Measurements from ENCODE around the gene GEN1.

GEN1 gene

GRCh38 chr2:17800693-17801458 is 46.9 kb downstream of the GEN1 start:
- Histone ChIP-seq H3K9ac (ENCODE audit: low read length in 5 of 5) (no peak overlapping the region), H3K27ac (ENCODE audit: low read depth, low read length) (no peak overlapping the region), H3K4me1 (ENCODE audit: control insufficient read depth in 5 of 5, insufficient read depth in 5 of 5, low read length in 5 of 5) (no peaks in the 10 kb centered on the region)

GRCh38 chr2:17803497-17803896 is 49.6 kb downstream of the GEN1 start:
- Histone ChIP-seq H3K27me3 (ENCODE audit: control insufficient read depth in 5 of 5, insufficient read depth in 4 of 5, low read length in 5 of 5) (peaks cover 0 to 3% (median 0%) of the 10 kb centered on the region in 5 donors), H3K9me3 (ENCODE audit: control insufficient read depth in 5 of 5, low read length in 5 of 5) (no peaks in the 10 kb centered on the region)

More at GRCh38 chr2:17800693-17801458, 46.9 kb downstream of the GEN1 start:
- Histone ChIP-seq H3K27me3 (ENCODE audit: control insufficient read depth in 5 of 5, insufficient read depth in 4 of 5, low read length in 5 of 5) (peaks cover 0 to 3% (median 0%) of the 10 kb centered on the region in 5 donors), H3K36me3 (ENCODE audit: control insufficient read depth in 5 of 5, insufficient read depth in 5 of 5, low read length in 5 of 5) (no peaks in the 10 kb centered on the region), H3K9me3 (ENCODE audit: control insufficient read depth in 5 of 5, low read length in 5 of 5) (no peaks in the 10 kb centered on the region), H3K4me3 (ENCODE audit: low read depth in 1 of 5, low read length in 5 of 5) (no peak overlapping the region)

DNA sequence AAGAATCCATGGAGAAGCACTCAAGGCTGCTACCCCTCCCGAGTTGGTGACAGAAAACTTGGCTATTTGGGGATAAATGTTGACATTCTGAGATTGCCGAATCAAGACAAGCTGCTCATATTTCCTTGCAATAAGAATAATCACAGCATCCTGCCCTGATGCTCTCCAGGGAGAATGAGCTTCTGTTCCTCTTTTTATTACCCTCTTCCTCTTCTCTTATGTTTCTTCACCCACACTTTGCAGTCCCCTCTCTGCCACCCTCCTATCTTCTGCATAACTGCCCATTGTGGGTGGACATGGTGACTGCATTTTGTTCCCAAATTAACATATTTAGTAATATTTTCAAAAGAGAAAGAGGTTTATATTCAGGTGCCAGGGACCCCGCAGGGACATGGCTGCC is 50.4 kb downstream of the GEN1 start:
- Histone ChIP-seq H3K36me3 (ENCODE audit: control insufficient read depth in 5 of 5, insufficient read depth in 5 of 5, low read length in 5 of 5) (no peaks in the 10 kb centered on the region), H3K9ac (ENCODE audit: low read length in 5 of 5) (no peak overlapping the region), H3K9me3 (ENCODE audit: control insufficient read depth in 5 of 5, low read length in 5 of 5) (no peaks in the 10 kb centered on the region), H3K27ac (ENCODE audit: low read depth, low read length) (no peak overlapping the region), H3K27me3 (ENCODE audit: control insufficient read depth in 5 of 5, insufficient read depth in 4 of 5, low read length in 5 of 5) (no peaks in the 10 kb centered on the region), H3K4me1 (ENCODE audit: control insufficient read depth in 5 of 5, insufficient read depth in 5 of 5, low read length in 5 of 5) (no peaks in the 10 kb centered on the region), H3K4me3 (ENCODE audit: low read depth in 1 of 5, low read length in 5 of 5) (no peak overlapping the region)

More at GRCh38 chr2:17803497-17803896, 49.6 kb downstream of the GEN1 start:
- Histone ChIP-seq H3K27ac (ENCODE audit: low read depth, low read length) (no peak overlapping the region), H3K4me3 (ENCODE audit: low read depth in 1 of 5, low read length in 5 of 5) (no peak overlapping the region), H3K9ac (ENCODE audit: low read length in 5 of 5) (no peak overlapping the region), H3K36me3 (ENCODE audit: control insufficient read depth in 5 of 5, insufficient read depth in 5 of 5, low read length in 5 of 5) (no peaks in the 10 kb centered on the region), H3K4me1 (ENCODE audit: control insufficient read depth in 5 of 5, insufficient read depth in 5 of 5, low read length in 5 of 5) (no peaks in the 10 kb centered on the region)

GRCh38 chr2:17805166-17805565 is 51.2 kb downstream of the GEN1 start:
- Histone ChIP-seq H3K4me3 (ENCODE audit: low read depth in 1 of 5, low read length in 5 of 5) (no peak overlapping the region), H3K9ac (ENCODE audit: low read length in 5 of 5) (no peak overlapping the region), H3K9me3 (ENCODE audit: control insufficient read depth in 5 of 5, low read length in 5 of 5) (no peaks in the 10 kb centered on the region), H3K36me3 (ENCODE audit: control insufficient read depth in 5 of 5, insufficient read depth in 5 of 5, low read length in 5 of 5) (no peaks in the 10 kb centered on the region), H3K27ac (ENCODE audit: low read depth, low read length) (no peak overlapping the region), H3K4me1 (ENCODE audit: control insufficient read depth in 5 of 5, insufficient read depth in 5 of 5, low read length in 5 of 5) (no peaks in the 10 kb centered on the region), H3K27me3 (ENCODE audit: control insufficient read depth in 5 of 5, insufficient read depth in 4 of 5, low read length in 5 of 5) (no peaks in the 10 kb centered on the region)

GRCh38 chr2:17805717-17806363 is 51.9 kb downstream of the GEN1 start:
- H3K27ac ChIP-seq (ENCODE audit: low read depth, low read length) = no peak overlapping the region

GRCh38 chr2:17813010-17813741 is 59.2 kb downstream of the GEN1 start:
- Histone ChIP-seq H3K4me3 (ENCODE audit: low read depth in 1 of 5, low read length in 5 of 5) (no peak overlapping the region), H3K9ac (ENCODE audit: low read length in 5 of 5) (no peak overlapping the region), H3K9me3 (ENCODE audit: control insufficient read depth in 5 of 5, low read length in 5 of 5) (no peaks in the 10 kb centered on the region), H3K27ac (ENCODE audit: low read depth, low read length) (no peak overlapping the region), H3K27me3 (ENCODE audit: control insufficient read depth in 5 of 5, insufficient read depth in 4 of 5, low read length in 5 of 5) (no peaks in the 10 kb centered on the region), H3K4me1 (ENCODE audit: control insufficient read depth in 5 of 5, insufficient read depth in 5 of 5, low read length in 5 of 5) (no peaks in the 10 kb centered on the region), H3K36me3 (ENCODE audit: control insufficient read depth in 5 of 5, insufficient read depth in 5 of 5, low read length in 5 of 5) (no peaks in the 10 kb centered on the region)

More at GRCh38 chr2:17805717-17806363, 51.9 kb downstream of the GEN1 start:
- Histone ChIP-seq H3K9ac (ENCODE audit: low read length in 5 of 5) (no peak overlapping the region), H3K4me3 (ENCODE audit: low read depth in 1 of 5, low read length in 5 of 5) (no peak overlapping the region), H3K36me3 (ENCODE audit: control insufficient read depth in 5 of 5, insufficient read depth in 5 of 5, low read length in 5 of 5) (no peaks in the 10 kb centered on the region), H3K9me3 (ENCODE audit: control insufficient read depth in 5 of 5, low read length in 5 of 5) (no peaks in the 10 kb centered on the region), H3K4me1 (ENCODE audit: control insufficient read depth in 5 of 5, insufficient read depth in 5 of 5, low read length in 5 of 5) (no peaks in the 10 kb centered on the region), H3K27me3 (ENCODE audit: control insufficient read depth in 5 of 5, insufficient read depth in 4 of 5, low read length in 5 of 5) (no peaks in the 10 kb centered on the region)

- Histone ChIP-seq H3K4me3 (ENCODE audit: low read depth in 1 of 5, low read length in 5 of 5) (no peak overlapping the region), H3K9ac (ENCODE audit: low read length in 5 of 5) (no peak overlapping the region), H3K27me3 (ENCODE audit: control insufficient read depth in 5 of 5, insufficient read depth in 4 of 5, low read length in 5 of 5) (no peaks in the 10 kb centered on the region), H3K9me3 (ENCODE audit: control insufficient read depth in 5 of 5, low read length in 5 of 5) (no peaks in the 10 kb centered on the region), H3K27ac (ENCODE audit: low read depth, low read length) (no peak overlapping the region), H3K36me3 (ENCODE audit: control insufficient read depth in 5 of 5, insufficient read depth in 5 of 5, low read length in 5 of 5) (no peaks in the 10 kb centered on the region), H3K4me1 (ENCODE audit: control insufficient read depth in 5 of 5, insufficient read depth in 5 of 5, low read length in 5 of 5) (no peaks in the 10 kb centered on the region)
Measured at GRCh38 chr2:17813742-17814473, 60.0 kb downstream of the GEN1 start.

- H3K4me3 ChIP-seq (ENCODE audit: low read depth in 1 of 5, low read length in 5 of 5) = no peak overlapping the region
- no peak overlapping the region for H3K9ac ChIP-seq (ENCODE audit: low read length in 5 of 5)
- H3K27ac ChIP-seq (ENCODE audit: low read depth, low read length) = no peak overlapping the region
- H3K9me3 ChIP-seq (ENCODE audit: control insufficient read depth in 5 of 5, low read length in 5 of 5) = no peaks in the 10 kb centered on the region
- no peaks in the 10 kb centered on the region for H3K36me3 ChIP-seq (ENCODE audit: control insufficient read depth in 5 of 5, insufficient read depth in 5 of 5, low read length in 5 of 5)
- no peaks in the 10 kb centered on the region for H3K27me3 ChIP-seq (ENCODE audit: control insufficient read depth in 5 of 5, insufficient read depth in 4 of 5, low read length in 5 of 5)
- H3K4me1 ChIP-seq (ENCODE audit: control insufficient read depth in 5 of 5, insufficient read depth in 5 of 5, low read length in 5 of 5) = no peaks in the 10 kb centered on the region
Measured at GRCh38 chr2:17814601-17815000, 60.7 kb downstream of the GEN1 start.

DNA sequence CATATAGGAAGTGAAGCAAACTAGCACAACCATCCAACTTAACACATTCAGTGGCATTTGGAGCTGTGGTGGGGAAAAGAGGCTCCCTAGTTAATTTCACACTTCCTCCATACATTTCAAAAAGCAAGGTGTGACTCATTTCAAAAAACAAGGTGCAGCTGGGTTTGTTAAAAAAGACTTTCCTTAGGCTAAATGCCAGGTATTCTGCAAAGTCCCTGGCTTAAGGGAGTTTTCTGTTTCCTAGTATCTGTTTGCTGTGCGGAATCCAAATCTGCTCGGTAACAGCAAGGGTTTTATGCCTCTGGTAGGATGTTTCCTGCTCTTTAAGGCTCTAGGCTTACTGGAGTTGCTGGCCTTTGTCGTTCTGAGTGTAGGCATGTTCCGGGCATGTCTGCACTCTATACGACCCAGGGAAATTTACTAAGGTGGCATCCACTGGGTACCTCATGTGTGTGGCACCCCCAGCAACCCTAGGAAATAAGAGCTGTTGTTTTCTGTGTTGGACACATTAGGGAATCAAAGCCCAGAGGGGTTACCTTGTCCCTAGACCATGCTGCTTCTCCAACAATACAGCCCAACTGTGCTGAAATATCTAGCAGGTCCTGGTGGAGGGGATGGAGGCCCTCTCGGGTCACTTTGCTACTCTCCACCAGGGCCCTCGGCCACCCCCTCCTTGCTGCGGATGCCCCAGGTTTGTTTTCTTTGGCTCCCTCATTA is 61.7 kb downstream of the GEN1 start:
- Histone ChIP-seq H3K27ac (ENCODE audit: low read depth, low read length) (no peak overlapping the region), H3K4me1 (ENCODE audit: control insufficient read depth in 5 of 5, insufficient read depth in 5 of 5, low read length in 5 of 5) (peaks cover 0 to 3% (median 0%) of the 10 kb centered on the region in 5 donors), H3K9ac (ENCODE audit: low read length in 5 of 5) (no peak overlapping the region), H3K36me3 (ENCODE audit: control insufficient read depth in 5 of 5, insufficient read depth in 5 of 5, low read length in 5 of 5) (no peaks in the 10 kb centered on the region), H3K27me3 (ENCODE audit: control insufficient read depth in 5 of 5, insufficient read depth in 4 of 5, low read length in 5 of 5) (no peaks in the 10 kb centered on the region), H3K4me3 (ENCODE audit: low read depth in 1 of 5, low read length in 5 of 5) (no peak overlapping the region), H3K9me3 (ENCODE audit: control insufficient read depth in 5 of 5, low read length in 5 of 5) (no peaks in the 10 kb centered on the region)
